Measurements from ENCODE around the gene PPP6R2.

DNA sequence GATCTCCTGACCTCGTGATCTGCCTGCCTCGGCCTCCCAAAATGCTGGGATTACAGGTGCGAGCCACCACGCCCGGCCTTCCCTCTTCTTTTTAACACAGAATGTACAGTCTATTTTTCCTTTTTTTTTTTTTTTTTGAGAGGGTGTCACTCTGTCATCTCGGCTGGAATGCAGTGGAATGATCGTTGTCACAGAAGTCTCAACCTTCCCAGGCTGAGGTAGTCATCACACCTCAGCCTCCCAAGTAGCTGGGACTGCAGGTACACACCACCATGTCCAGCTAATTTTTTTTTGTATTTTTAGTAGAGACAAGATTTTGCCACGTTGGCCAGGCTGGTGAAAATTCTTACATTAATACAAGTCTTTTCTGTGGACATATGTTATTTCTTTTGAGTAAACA is 13.1 kb downstream of the PPP6R2 start:
- TF ChIP-seq EZH2 (IDR thresholded peaks at IDR 0.05; ENCODE audit: low read depth) = no peak
- no peak for TF ChIP-seq CTCF (conservative IDR thresholded peaks at IDR 0.05)
